HepG2 (cell line): Measurements from ENCODE around the gene HOXC12. TPM values are rescaled to one million over a fixed set of nuclear protein-coding genes. Genes with fewer than 3 reads are reported as not detected.

Experiments used
- ATAC-seq: fragments of 200-7000 bp; cut with Tn5 transposase; 3 replicates; pipeline ENCODE4 v1.9.1; 2020; ENCODE audit warnings: mild to moderate bottlenecking, moderate library complexity
- BruUV-seq: library from RNA; stranded (reverse); fragments of 400-500 nt; replicated peaks from 2 replicates; lab custom pipeline; 2021; lab: Mats Ljungman, UMichigan
- CTCF ChIA-PET: fragments of 300-600 bp; formaldehyde crosslinking; extraction: SDS; loops from one replicate; lab custom pipeline; 2021; ENCODE audit warnings: low total read pairs, inconsistent platforms, low intra/inter-chr PET ratio; lab: Yijun Ruan, JAX
- POLR2A ChIA-PET: fragments of 350-600 bp; sonication (Branson Sonifier 250); formaldehyde crosslinking; loops from one replicate; lab custom pipeline; 2020; ENCODE audit warnings: antibody characterized with exemption, inconsistent platforms; lab: Yijun Ruan, JAX
- DNase-seq: peaks from one replicate; pipeline ENCODE4 v3.0.0-alpha.2; 2015; ENCODE audit warnings: low spot score
- FAIRE-seq: peaks from 3 replicates; lab custom pipeline; 2011; peaks lifted over from hg19 to GRCh38; lab: Jason Lieb, UNC
- H2AFZ ChIP-seq: one replicate; pipeline ENCODE4 v1.6.1; 2011; ENCODE audit warnings: low read length, inconsistent platforms
- H3K27ac ChIP-seq: fragments of 300-600 bp; 3 replicates; pipeline ENCODE4 v1.8.0; 2011; ENCODE audit warnings: mixed run types, mild to moderate bottlenecking, mixed read lengths, low read length, inconsistent platforms; ENCODE audit not compliant: insufficient read depth; ENCODE audit errors: extremely low read length
- H3K27me3 ChIP-seq, 2 experiments: fragments of 200-600 bp in 1 of 2; 2 replicates in 1 of 2; 3 replicates in 1 of 2; pipeline versions ENCODE4 v1.6.0 to v1.8.0; 2011; ENCODE audit warnings: low read length in 2 of 2, mild to moderate bottlenecking in 2 of 2, moderate library complexity in 2 of 2, inconsistent platforms in 1 of 2; ENCODE audit not compliant: insufficient read depth in 2 of 2, control insufficient read depth in 1 of 2
- H3K36me3 ChIP-seq, 2 experiments: fragments of 200-600 bp in 1 of 2; replicated peaks in 1 of 2; 2 replicates in 1 of 2; 3 replicates in 1 of 2; pipeline versions ENCODE4 v1.5.1 to v1.8.0; 2011; ENCODE audit warnings: low read length in 2 of 2, inconsistent platforms in 1 of 2; ENCODE audit not compliant: insufficient read depth in 2 of 2, control insufficient read depth in 1 of 2
- H3K4me1 ChIP-seq: 2 replicates; pipeline ENCODE4 v1.5.1; 2012; ENCODE audit warnings: low read length, inconsistent platforms; ENCODE audit not compliant: insufficient read depth
- H3K4me2 ChIP-seq: 2 replicates; pipeline ENCODE4 v1.6.0; 2011; ENCODE audit warnings: low read depth, low read length, inconsistent platforms
- H3K4me3 ChIP-seq, 3 experiments: fragments of 200-600 bp in 1 of 3; sonication (generic), shearing (Covaris generic) in 1 of 3; replicated peaks in 1 of 3; 2 replicates each; pipeline ENCODE4 v1.5.1; 2011 to 2016; ENCODE audit warnings: low read length in 3 of 3, inconsistent platforms in 2 of 3, low read depth in 2 of 3, mild to moderate bottlenecking in 2 of 3, control low read depth in 1 of 3, mixed read lengths in 1 of 3; ENCODE audit not compliant: insufficient read depth in 1 of 3
- H3K79me2 ChIP-seq: one replicate; pipeline ENCODE4 v1.6.1; 2011; ENCODE audit warnings: low read length, inconsistent platforms; ENCODE audit not compliant: insufficient read depth
- H3K9ac ChIP-seq: 2 replicates; pipeline ENCODE4 v1.6.0; 2011; ENCODE audit warnings: mild to moderate bottlenecking, low read depth, low read length, inconsistent platforms; ENCODE audit not compliant: insufficient read depth
- H3K9me3 ChIP-seq: 2 replicates; pipeline ENCODE4 v1.5.1; 2012; ENCODE audit warnings: mild to moderate bottlenecking, low read length
- H4K20me1 ChIP-seq: 2 replicates; pipeline ENCODE4 v1.6.0; 2011; ENCODE audit warnings: inconsistent platforms, mild to moderate bottlenecking, low read length, moderate library complexity; ENCODE audit not compliant: insufficient read depth
- ARNT2 ChIP-seq: sonication (generic); formaldehyde crosslinking; IDR thresholded peaks from 2 replicates; pipeline ENCODE4 v1.8.0; 2022; ENCODE audit warnings: mild to moderate bottlenecking, low read depth, missing genetic modification reagents, moderate library complexity
- ETV6 ChIP-seq: sonication (generic); formaldehyde crosslinking; conservative IDR thresholded peaks from 2 replicates; pipeline ENCODE4 v1.4.0; 2020; ENCODE audit warnings: missing genetic modification reagents
- PHF8 ChIP-seq: sonication (generic); formaldehyde crosslinking; IDR thresholded peaks from 2 replicates; pipeline ENCODE4 v1.5.0; 2020; ENCODE audit warnings: missing genetic modification reagents
- RXRB ChIP-seq: IDR thresholded peaks from 2 replicates; pipeline ENCODE4 v1.6.1; 2016; ENCODE audit warnings: borderline replicate concordance, missing genetic modification reagents, missing compliant biosample characterization
- ZC3H4 ChIP-seq: sonication (generic); formaldehyde crosslinking; IDR thresholded peaks from 2 replicates; pipeline ENCODE4 v1.4.0; 2020; ENCODE audit warnings: missing genetic modification reagents, borderline replicate concordance
- ZFP1 ChIP-seq: IDR thresholded peaks from 2 replicates; pipeline ENCODE4 v1.6.1; 2016
- ZNF121 ChIP-seq: sonication (generic); formaldehyde crosslinking; IDR thresholded peaks from 2 replicates; pipeline ENCODE4 v1.5.0; 2020; ENCODE audit warnings: mild to moderate bottlenecking, missing genetic modification reagents
- ZNF367 ChIP-seq: sonication (generic); formaldehyde crosslinking; IDR thresholded peaks from 2 replicates; pipeline ENCODE4 v1.4.0; 2020; ENCODE audit warnings: missing genetic modification reagents, borderline replicate concordance
- WGBS: methylation state at CpG from one replicate; pipeline ENCODE4 v1.1.6; 2017; ENCODE audit warnings: low lambda C conversion rate; 5-methylcytosine and 5-hydroxymethylcytosine counted together
- in situ Hi-C: cut with HindIII; loops from 2 replicates; pipeline ENCODE4 v1.10.0; 2017; ENCODE audit warnings: low pct_unique_long_range_greater_than_20kb; ENCODE audit not compliant: extremely low pct_ligation_motif_present
- intact Hi-C: fragments of 100-400 bp; cut with micrococcal nuclease; formaldehyde crosslinking; loops from one replicate; pipeline ENCODE4 v1.10.0; 2022; ENCODE audit not compliant: unreplicated experiment
- polyA plus RNA-seq, 8 experiments: library from polyadenylated mRNA; depleted of rRNA in 3 of 8; stranded (reverse) in 7 of 8; unstranded in 1 of 8; fragments of >200 nt; fragmentation: Illumina TruSeq in 4 of 8; extraction: Trizol in 4 of 8; gene quantifications; 2 replicates each; pipeline versions ENCODE4 v1.2.1 to v1.2.3, GENCODE V29; 2011 to 2016; ENCODE audit warnings: low read depth in 4 of 8, missing spikeins in 1 of 8, mixed read lengths in 1 of 8; ENCODE audit not compliant: insufficient read depth in 1 of 8
- total RNA-seq, 5 experiments: library from RNA; depleted of rRNA; stranded (reverse); fragments of >200 nt; fragmentation: Illumina TruSeq; extraction: Trizol; gene quantifications; 2 replicates each; pipeline ENCODE4 v1.2.3, GENCODE V29; 2016; ENCODE audit warnings: low read depth in 1 of 5

Gene HOXC12
- total and polyA plus RNA-seq, 2 of the 13 experiments (the other 11 are each of a cell fraction or from before 2014, with no cell fraction given) = not detected

GRCh38 chr12:53930591-53931255 lies 24.0 kb upstream of the HOXC12 start:
- CTCF ChIA-PET = no interaction called here

GRCh38 chr12:53931844-53932581 lies 22.7 kb upstream of the HOXC12 start:
- Histone ChIP-seq H3K27ac (no peak overlapping the region), H4K20me1 (no peaks in the 10 kb centered on the region), H3K9ac (no peak overlapping the region), H3K4me2 (no peak overlapping the region), H3K4me3 (no peak overlapping the region), H3K79me2 (no peaks in the 10 kb centered on the region), H3K27me3 (peaks cover 6 to 95% of the 10 kb centered on the region in 2 experiments; a peak in 4 of 5 replicates), H3K36me3 (no peaks in the 10 kb centered on the region), H3K9me3 (no peaks in the 10 kb centered on the region), H3K4me1 (no peaks in the 10 kb centered on the region), H2AFZ (no peak overlapping the region)
- ATAC-seq (no peak), FAIRE-seq (no peak), DNase-seq (no peak)
- 35% methylated on average over 4 of the region's 4 CpGs for WGBS
- ChIA-PET POLR2A (no interaction called here), CTCF (no interaction called here)
- TF ChIP-seq ZFP1 (CRISPR knock-in tag) (no peak), ETV6 (no peak), ARNT2 (CRISPR knock-in tag) (no peak), ZNF367 (no peak), RXRB (CRISPR knock-in tag) (no peak), PHF8 (CRISPR knock-in tag) (no peak)
- BruUV-seq = no TSS peak
- in situ Hi-C loops (loop anchor here (25.0 kb wide), 1 partner anchor 145 kb away; no protein-coding TSS in a partner anchor), intact Hi-C loops (no loop called here)

More at GRCh38 chr12:53930591-53931255, 24.0 kb upstream of the HOXC12 start:
- POLR2A ChIA-PET = no interaction called here
- WGBS = 38% methylated on average over 29 of the region's 30 CpGs
- in situ Hi-C loops (loop anchor here (25.0 kb wide), 1 partner anchor 143 kb away; no protein-coding TSS in a partner anchor), intact Hi-C loops (no loop called here)
- no peaks in the 10 kb centered on the region for H3K4me1 ChIP-seq
- H3K4me3 ChIP-seq = no peak overlapping the region
- no peak for FAIRE-seq
- TF ChIP-seq ZC3H4 (no peak), ZNF121 (CRISPR knock-in tag) (no peak)
- H3K27ac ChIP-seq = no peak overlapping the region
- DNase-seq = no peak
- H3K9me3 ChIP-seq = no peaks in the 10 kb centered on the region
- H3K79me2 ChIP-seq = no peaks in the 10 kb centered on the region
- H2AFZ ChIP-seq = no peak overlapping the region
- no peaks in the 10 kb centered on the region for H4K20me1 ChIP-seq
- no peak overlapping the region for H3K4me2 ChIP-seq
- no peak for ATAC-seq
- no TSS peak for BruUV-seq
- H3K36me3 ChIP-seq = no peaks in the 10 kb centered on the region
- no peak overlapping the region for H3K9ac ChIP-seq
- peaks cover 5 to 95% of the 10 kb centered on the region in 2 experiments for H3K27me3 ChIP-seq
